Psoas muscle (tissue), 8 donors: ENCODE data around the gene CCT8. TPM values are rescaled to one million over a fixed set of nuclear protein-coding genes. Genes with fewer than 3 reads are reported as not detected.

Source experiments
- ATAC-seq, 4 donors: fragments of 200-7000 bp; cut with Tn5 transposase; one replicate each; pipeline ENCODE4 v1.9.1; 2020; ENCODE audit warnings: moderate library complexity in 3 of 4, mild to moderate bottlenecking in 2 of 4
- DNase-seq, 2 donors: peaks; one replicate each; pipeline ENCODE4 v3.0.0-alpha.2; 2020
- H3K27ac ChIP-seq: fragments of 200-600 bp; one replicate; pipeline ENCODE4 v1.8.0; 2022
- H3K27me3 ChIP-seq, 3 donors: fragments of 200-600 bp in 1 of 3; one replicate each; pipeline versions ENCODE4 v1.6.1 to v1.8.0; 2013 to 2022; ENCODE audit warnings: low read length in 2 of 3, mild to moderate bottlenecking in 2 of 3, moderate library complexity in 1 of 3; ENCODE audit not compliant: insufficient read depth in 3 of 3
- H3K36me3 ChIP-seq, 2 donors: fragments of 200-600 bp in 1 of 2; one replicate each; pipeline versions ENCODE4 v1.6.1 to v1.8.0; 2013 to 2022; ENCODE audit warnings: low read depth in 1 of 2, mild to moderate bottlenecking in 1 of 2, moderate library complexity in 1 of 2; ENCODE audit not compliant: insufficient read depth in 1 of 2
- H3K4me1 ChIP-seq: fragments of 200-600 bp; one replicate; pipeline ENCODE4 v1.8.0; 2022
- H3K4me3 ChIP-seq: fragments of 200-600 bp; one replicate; pipeline ENCODE4 v1.8.0; 2022; ENCODE audit warnings: mild to moderate bottlenecking
- H3K9me3 ChIP-seq: fragments of 200-600 bp; one replicate; pipeline ENCODE4 v1.8.0; 2022
- WGBS, 3 donors: extraction: QIAGEN DNeasy Blood & Tissue Kit; methylation state at CpG; one replicate each; pipeline versions ENCODE4 v1.1.6 to v1.1.7; 2013; 5-methylcytosine and 5-hydroxymethylcytosine counted together
- intact Hi-C, 2 donors: fragments of 100-400 bp; cut with DNase I; formaldehyde crosslinking; loops; one replicate each; pipeline versions ENCODE4 v1.11.0 to v1.14.2; 2022
- long read RNA-seq, 2 donors: library from polyadenylated mRNA; unstranded; transcript quantifications; one replicate each; pipeline ENCODE4 v2.0.0, GENCODE V29; 2021
- polyA plus RNA-seq, 3 donors: library from polyadenylated mRNA; stranded (reverse); fragments of 200-250 nt; gene quantifications; one replicate each; pipeline ENCODE4 v1.2.3, GENCODE V29; 2013
- total RNA-seq, 4 donors: library from RNA; stranded (reverse); fragmentation: NEBNext Ultra II Directional in 2 of 4; extraction: Animal tissue kit (Norgen Biotek cat#: 25700) in 2 of 4; gene quantifications; one replicate each; pipeline versions ENCODE4 v1.2.1 to v1.2.4, GENCODE V29; 2021 to 2023
- TF ChIP-seq, protein P1 (sequence below): fragments of 200-600 bp; IDR thresholded peaks from one replicate; pipeline ENCODE4 v1.8.0; 2022; ENCODE audit warnings: antibody characterized with exemption
- donor health status: healthy with polysubstance abuse.
- donor health status: DM: no; HTN: no; CAD: no; lungs with moderate emphysema.
- donor health status: Bipolar disorder and iron deficiency.
- donor health status: healthy.
- donor health status: DM: yes; HTN: yes; CAD: no.
- donor health status: DM: no; HTN: no; CAD: no.
- donor health status: DM: no; HTN: no; CAD: no.
- donor health status: DM: yes; HTN: yes; CAD: no.

The CCT8 gene, protein sequence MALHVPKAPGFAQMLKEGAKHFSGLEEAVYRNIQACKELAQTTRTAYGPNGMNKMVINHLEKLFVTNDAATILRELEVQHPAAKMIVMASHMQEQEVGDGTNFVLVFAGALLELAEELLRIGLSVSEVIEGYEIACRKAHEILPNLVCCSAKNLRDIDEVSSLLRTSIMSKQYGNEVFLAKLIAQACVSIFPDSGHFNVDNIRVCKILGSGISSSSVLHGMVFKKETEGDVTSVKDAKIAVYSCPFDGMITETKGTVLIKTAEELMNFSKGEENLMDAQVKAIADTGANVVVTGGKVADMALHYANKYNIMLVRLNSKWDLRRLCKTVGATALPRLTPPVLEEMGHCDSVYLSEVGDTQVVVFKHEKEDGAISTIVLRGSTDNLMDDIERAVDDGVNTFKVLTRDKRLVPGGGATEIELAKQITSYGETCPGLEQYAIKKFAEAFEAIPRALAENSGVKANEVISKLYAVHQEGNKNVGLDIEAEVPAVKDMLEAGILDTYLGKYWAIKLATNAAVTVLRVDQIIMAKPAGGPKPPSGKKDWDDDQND
- total RNA-seq (100 to 1,000 TPM; 128 to 142 (median 138) TPM), polyA plus RNA-seq (100 to 1,000 TPM; 124 to 251 (median 157) TPM)
- long read RNA-seq, donor 1, transcript CCT8-201 (15 exons, 2,005 nt) = major isoform, 179 of 198 reads
- long read RNA-seq, donor 1, partial matches to known transcripts = 14 of 198 reads
- long read RNA-seq, donor 1, other reads (novel, unspliced or antisense) = 5 of 198 reads
- long read RNA-seq, donor 2, transcript CCT8-201 (15 exons, 2,005 nt) = major isoform, 367 of 409 reads
- long read RNA-seq, donor 2, partial matches to known transcripts = 18 of 409 reads
- long read RNA-seq, donor 2, other reads (novel, unspliced or antisense) = 24 of 409 reads

DNA sequence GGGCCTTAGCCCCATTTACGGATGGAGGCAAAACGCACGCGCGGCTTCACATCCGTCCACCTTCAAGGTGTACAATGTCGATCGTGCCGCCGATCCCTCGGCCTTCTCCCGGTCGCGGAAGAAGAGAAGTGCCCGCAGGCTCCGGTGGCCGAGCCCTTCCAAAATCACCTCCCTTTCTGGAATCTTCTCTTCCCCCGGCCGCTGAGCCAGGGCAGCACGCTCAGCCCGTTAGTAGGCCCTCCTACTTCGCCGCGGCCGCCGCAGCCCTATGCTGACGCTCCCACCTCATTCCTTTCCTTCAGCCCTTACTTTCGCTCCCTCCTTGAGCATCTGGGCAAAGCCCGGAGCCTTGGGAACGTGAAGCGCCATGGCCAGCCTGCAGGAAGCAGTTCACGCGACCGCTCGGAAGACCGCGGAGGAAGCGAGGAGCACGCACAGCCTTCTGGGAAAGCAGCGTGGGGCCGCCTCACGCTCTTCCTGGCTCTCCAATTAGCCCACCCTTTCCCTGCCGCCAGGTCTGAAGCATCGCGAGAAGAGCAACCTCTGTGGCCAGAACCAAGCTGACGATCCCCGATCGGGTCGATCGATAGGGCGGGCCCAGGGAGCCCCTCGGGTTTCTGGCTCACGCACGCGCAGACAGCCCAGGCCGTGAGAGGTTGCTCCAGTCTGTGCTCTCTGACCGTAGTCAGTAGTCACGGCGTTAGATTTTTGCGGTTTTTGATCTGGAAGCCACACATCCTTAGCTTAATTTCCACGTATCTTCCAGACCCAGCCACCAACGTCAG, at the start of gene CCT8:
CCT8 (minus strand) TSS at position 427 of the 785 bp plus-strand sequence; CDS start at position 369, 58 bp downstream.
- Histone ChIP-seq H3K4me3 (peak within 1 kb of the TSS; percentile 93), H3K27me3 (no peaks in the 10 kb centered on the region), H3K27ac (peak within 1 kb of the TSS; percentile 98), H3K9me3 (no peaks in the 10 kb centered on the region), H3K4me1 (peaks cover 23% of the 10 kb centered on the region), H3K36me3 (peaks cover 0 to 29% of the 10 kb centered on the region in 2 donors)
- peak; percentile 100 for DNase-seq
- TF ChIP-seq, protein P1, sequence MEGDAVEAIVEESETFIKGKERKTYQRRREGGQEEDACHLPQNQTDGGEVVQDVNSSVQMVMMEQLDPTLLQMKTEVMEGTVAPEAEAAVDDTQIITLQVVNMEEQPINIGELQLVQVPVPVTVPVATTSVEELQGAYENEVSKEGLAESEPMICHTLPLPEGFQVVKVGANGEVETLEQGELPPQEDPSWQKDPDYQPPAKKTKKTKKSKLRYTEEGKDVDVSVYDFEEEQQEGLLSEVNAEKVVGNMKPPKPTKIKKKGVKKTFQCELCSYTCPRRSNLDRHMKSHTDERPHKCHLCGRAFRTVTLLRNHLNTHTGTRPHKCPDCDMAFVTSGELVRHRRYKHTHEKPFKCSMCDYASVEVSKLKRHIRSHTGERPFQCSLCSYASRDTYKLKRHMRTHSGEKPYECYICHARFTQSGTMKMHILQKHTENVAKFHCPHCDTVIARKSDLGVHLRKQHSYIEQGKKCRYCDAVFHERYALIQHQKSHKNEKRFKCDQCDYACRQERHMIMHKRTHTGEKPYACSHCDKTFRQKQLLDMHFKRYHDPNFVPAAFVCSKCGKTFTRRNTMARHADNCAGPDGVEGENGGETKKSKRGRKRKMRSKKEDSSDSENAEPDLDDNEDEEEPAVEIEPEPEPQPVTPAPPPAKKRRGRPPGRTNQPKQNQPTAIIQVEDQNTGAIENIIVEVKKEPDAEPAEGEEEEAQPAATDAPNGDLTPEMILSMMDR = no peak
- peak; percentile 97 to 98 (median 97) for ATAC-seq
- WGBS, 3 donors = 0% methylated on average over 62 of the region's 62 CpGs
- intact Hi-C loops = loop anchor here in 1 of 2 donors (5.0 kb wide), 1 partner anchor 46 kb away; no protein-coding TSS in a partner anchor

GRCh38 chr21:29121759-29122158, 48.3 kb upstream of the CCT8 start:
- Histone ChIP-seq H3K4me3 (no peak overlapping the region), H3K4me1 (peaks cover 12% of the 10 kb centered on the region)
- intact Hi-C loops = no loop called here

DNA sequence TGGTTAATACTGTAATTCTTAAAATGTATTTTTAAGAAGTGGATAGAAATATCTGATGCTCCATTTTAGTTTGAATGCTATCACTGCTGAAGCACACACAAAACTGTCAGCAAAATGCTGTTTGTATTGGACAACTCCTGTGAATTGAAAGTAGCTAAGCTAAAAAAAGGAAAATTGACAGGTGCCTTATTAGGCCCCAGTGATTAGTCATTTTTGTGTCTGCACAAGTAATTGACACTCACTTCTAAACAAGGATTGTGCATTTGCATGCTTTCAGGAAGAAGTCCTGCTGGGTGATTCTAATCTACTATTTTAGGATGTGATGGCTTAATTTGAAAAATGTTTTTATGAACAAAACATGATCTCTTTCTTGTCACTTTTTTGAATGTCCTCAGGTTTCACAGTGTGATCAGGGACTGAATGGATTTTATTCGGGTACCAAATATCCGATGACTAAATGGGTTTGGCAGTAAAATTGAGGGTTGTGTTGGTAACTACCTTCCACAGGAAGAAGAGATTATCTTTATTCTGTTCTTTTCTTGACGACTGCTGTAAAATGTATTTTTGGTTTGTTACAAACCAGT, 44.0 kb upstream of the CCT8 start:
- H3K27me3 ChIP-seq = no peaks in the 10 kb centered on the region
- no peak for DNase-seq
- intact Hi-C loops = no loop called here
- H3K27ac ChIP-seq = peak overlapping the region; percentile 21
- peaks cover 20% of the 10 kb centered on the region for H3K4me1 ChIP-seq
- TF ChIP-seq, protein P1 = no peak
- WGBS, 3 donors = 28 to 54% (median 34%) methylated on average over 3 of the region's 3 CpGs
- H3K9me3 ChIP-seq = no peaks in the 10 kb centered on the region
- H3K36me3 ChIP-seq = no peaks in the 10 kb centered on the region
- peak in 1 of 4 donors; percentile 70 for ATAC-seq
- no peak overlapping the region for H3K4me3 ChIP-seq

More at GRCh38 chr21:29121759-29122158, 48.3 kb upstream of the CCT8 start:
- Histone ChIP-seq H3K27me3 (no peaks in the 10 kb centered on the region), H3K27ac (no peak overlapping the region), H3K36me3 (no peaks in the 10 kb centered on the region), H3K9me3 (no peaks in the 10 kb centered on the region)
- DNase-seq = no peak
- TF ChIP-seq, protein P1 = no peak
- 90 to 100% (median 97%) methylated on average over 1 of the region's 1 CpG for whole genome bisulfite sequencing, 3 donors
- no peak for ATAC-seq

GRCh38 chr21:29115899-29116298, 42.5 kb upstream of the CCT8 start:
- Histone ChIP-seq H3K27me3 (no peaks in the 10 kb centered on the region), H3K4me1 (peaks cover 20% of the 10 kb centered on the region), H3K4me3 (no peak overlapping the region), H3K9me3 (no peaks in the 10 kb centered on the region), H3K36me3 (no peaks in the 10 kb centered on the region), H3K27ac (no peak overlapping the region)
- WGBS, 3 donors = 80 to 84% (median 81%) methylated on average over 8 of the region's 8 CpGs
- intact Hi-C loops = no loop called here
- DNase-seq (no peak), ATAC-seq (no peak)
- TF ChIP-seq, protein P1 = no peak
